ENCODE data around the gene EFCAB11. TPM values are rescaled to one million over a fixed set of nuclear protein-coding genes. Genes with fewer than 3 reads are reported as not detected.

Gene EFCAB11
- total and polyA plus RNA-seq, 2 of the 8 experiments (the other 6 are each of a cell fraction or from before 2014, with no cell fraction given) = 6.8 to 12.8 TPM

GRCh38 chr14:89918721-89919120, 35.8 kb downstream of the EFCAB11 start:
- Histone ChIP-seq H2BK5ac (ENCODE audit: low read depth, low read length) (no peak overlapping the region), H3K4me1 (replicated peaks in 1 of 4; ENCODE audit: control insufficient read depth in 3 of 4, insufficient read depth in 4 of 4, low read length in 3 of 4) (peaks cover 0 to 3% (median 0%) of the 10 kb centered on the region in 4 experiments; a peak in 2 of 7 replicates), H2AK5ac (ENCODE audit: low read depth, low read length) (no peak overlapping the region), H3K4me2 (ENCODE audit: insufficient read depth in 1 of 2, low read depth in 2 of 2, low read length in 2 of 2) (no peak overlapping the region), H3K79me2 (ENCODE audit: control insufficient read depth in 1 of 2, insufficient read depth in 2 of 2, low read length in 2 of 2) (no peaks in the 10 kb centered on the region), H3K27me3 (replicated peaks in 1 of 4; ENCODE audit: control insufficient read depth in 3 of 4, extremely low read depth in 1 of 4, insufficient read depth in 3 of 4, low read length in 3 of 4) (no peaks in the 10 kb centered on the region), H3K23me2 (ENCODE audit: low read depth, low read length) (no peaks in the 10 kb centered on the region; the same call in 1 of the 2 replicates), H3K9me3 (ENCODE audit: insufficient read depth in 2 of 2, low read depth in 1 of 2, low read length in 1 of 2) (no peaks in the 10 kb centered on the region), H2BK15ac (ENCODE audit: low read length) (no peak overlapping the region), H3K4ac (replicated peaks; ENCODE audit: insufficient read length, low read depth, low read length) (no peak overlapping the region), H3K14ac (ENCODE audit: insufficient read length) (no peak overlapping the region), H4K20me1 (replicated peaks in 1 of 2; ENCODE audit: control insufficient read depth in 1 of 2, insufficient read depth in 2 of 2, low read length in 2 of 2) (no peaks in the 10 kb centered on the region), H2BK12ac (ENCODE audit: low read depth, low read length) (no peak overlapping the region), H3K9ac (replicated peaks in 1 of 4; ENCODE audit: extremely low read depth in 1 of 4, low read depth in 3 of 4, low read length in 3 of 4) (no peak overlapping the region), H2AFZ (ENCODE audit: low read length) (no peak overlapping the region), H4K91ac (replicated peaks; ENCODE audit: insufficient read length, low read length) (no peak overlapping the region), H3K79me1 (ENCODE audit: low read depth, low read length) (no peaks in the 10 kb centered on the region), H4K8ac (ENCODE audit: extremely low read depth, insufficient read depth, low read length) (no peak overlapping the region), H3K56ac (replicated peaks; ENCODE audit: insufficient read length, low read depth, low read length) (no peak overlapping the region), H3K36me3 (ENCODE audit: control insufficient read depth in 2 of 4, insufficient read depth in 4 of 4, low read length in 3 of 4) (no peaks in the 10 kb centered on the region), H3K4me3 (ENCODE audit: extremely low read depth in 1 of 4, insufficient read depth in 2 of 4, low read depth in 3 of 4, low read length in 4 of 4) (no peak overlapping the region), H2BK20ac (ENCODE audit: low read length) (no peak overlapping the region), H3K27ac (ENCODE audit: low read depth, low read length) (no peak overlapping the region), H4K5ac (ENCODE audit: insufficient read length, low read depth, low read length) (no peak overlapping the region), H3K23ac (ENCODE audit: insufficient read length) (no peak overlapping the region), H3K18ac (ENCODE audit: extremely low read depth, low read length) (no peak overlapping the region), H2BK120ac (replicated peaks; ENCODE audit: low read depth, low read length) (no peak overlapping the region)
- POLR2A ChIA-PET (ENCODE audit: partially characterized antibody) = interaction anchor here (1.0 kb wide), 1 partner anchor 88 kb away, joined by 3 read pairs; no protein-coding TSS in a partner anchor
- no peak for FAIRE-seq
- TF ChIP-seq GABPA (IDR thresholded peaks at IDR 0.05; ENCODE audit: borderline replicate concordance, insufficient read depth, low read length) = no peak
- WGBS, 2 experiments (ENCODE audit: extremely low coverage in 1 of 2, insufficient coverage in 1 of 2, insufficient read length in 1 of 2, insufficient replicate concordance in 2 of 2, low coverage in 1 of 2, low lambda C conversion rate in 2 of 2, missing lambda C conversion rate in 1 of 2) = 87% methylated on average over 2 of the region's 2 CpGs; no CpG with 5 or more reads in 1 of the 2 experiments
- CTCF ChIA-PET (ENCODE audit: partially characterized antibody) = no interaction called here
- DNase-seq (ENCODE audit: low read depth in 1 of 2, low spot score in 2 of 2) = no peak
